ENCODE results near the gene MICAL1.

MICAL1 gene

GRCh38 chr6:109428889-109429477, 26.6 kb downstream of the MICAL1 start:
- DNase-seq = no peak

- no peak for DNase-seq
These were observed 30.6 kb downstream of the MICAL1 start for GRCh38 chr6:109424946-109425345.

- DNase-seq = no peak
These were observed 34.4 kb downstream of the MICAL1 start for GRCh38 chr6:109421184-109421583.

- DNase-seq = no peak
These were observed 34.8 kb downstream of the MICAL1 start for GRCh38 chr6:109420751-109421150.

GRCh38 chr6:109417646-109418045, 37.9 kb downstream of the MICAL1 start:
- DNase-seq = no peak

- DNase-seq = no peak
These were observed 44.5 kb downstream of the MICAL1 start for GRCh38 chr6:109411034-109411433.

- no peak for DNase-seq
These were observed 49.4 kb downstream of the MICAL1 start for GRCh38 chr6:109406196-109406595.

GRCh38 chr6:109397020-109397419, 58.6 kb downstream of the MICAL1 start:
- DNase-seq = no peak

GRCh38 chr6:109396046-109396718, 59.4 kb downstream of the MICAL1 start:
- no peak for DNase-seq
